ENCODE measurements around the gene MAL.

DNA sequence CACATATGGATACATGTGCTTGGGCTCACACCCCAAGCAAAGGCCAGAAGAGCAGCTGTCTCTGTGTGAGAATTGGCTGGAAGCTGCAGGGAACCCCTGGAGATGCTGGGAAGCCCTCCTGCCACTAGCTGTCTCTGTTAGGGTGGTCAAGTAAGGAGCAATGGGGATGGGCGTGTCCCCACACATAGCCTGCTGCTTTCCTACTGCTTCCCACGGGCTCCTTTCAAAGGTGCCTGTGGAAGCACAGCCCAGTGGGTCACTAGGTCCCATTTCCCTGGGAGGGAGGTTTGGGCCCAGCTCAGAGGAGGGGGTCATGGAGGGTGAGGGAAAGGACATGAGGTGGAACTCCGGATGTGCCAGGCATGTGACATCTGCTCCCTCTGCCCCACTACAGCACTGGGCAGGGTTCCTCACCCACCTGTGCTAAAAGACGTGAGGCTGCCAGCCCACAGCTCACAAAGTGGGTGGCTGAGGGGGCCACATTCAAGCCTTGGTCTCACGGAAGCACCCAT is 24.4 kb upstream of the MAL start:
- TF ChIP-seq BRCA1 (IDR thresholded peaks at IDR 0.05; ENCODE audit: low read depth, low read length) (no peak), CTCF (IDR thresholded peaks at IDR 0.05; ENCODE audit: control extremely low read depth in 1 of 3, insufficient read depth in 1 of 3, low read depth in 1 of 3, low read length in 3 of 3) (no peak), TBP (IDR thresholded peaks at IDR 0.05; ENCODE audit: low read depth, low read length) (no peak), EGR1 (IDR thresholded peaks at IDR 0.05; ENCODE audit: borderline replicate concordance, low read depth, low read length) (no peak), TAF1 (IDR thresholded peaks at IDR 0.05; ENCODE audit: low read depth, low read length) (no peak), MAX (IDR thresholded peaks at IDR 0.05) (no peak), SIN3A (conservative IDR thresholded peaks at IDR 0.05 in 1 of 2, IDR thresholded peaks at IDR 0.05 in 1 of 2; ENCODE audit: low read depth in 1 of 2, low read length in 2 of 2) (no peak), EZH2 (IDR thresholded peaks at IDR 0.05; ENCODE audit: low read depth, low read length, severe bottlenecking) (no peak), RFX5 (IDR thresholded peaks at IDR 0.05; ENCODE audit: borderline replicate concordance, low read depth, low read length) (no peak), CHD2 (IDR thresholded peaks at IDR 0.05; ENCODE audit: low read length) (no peak), JUND (IDR thresholded peaks at IDR 0.05; ENCODE audit: low read length) (no peak)
- TF ChIP-seq, protein P1, sequence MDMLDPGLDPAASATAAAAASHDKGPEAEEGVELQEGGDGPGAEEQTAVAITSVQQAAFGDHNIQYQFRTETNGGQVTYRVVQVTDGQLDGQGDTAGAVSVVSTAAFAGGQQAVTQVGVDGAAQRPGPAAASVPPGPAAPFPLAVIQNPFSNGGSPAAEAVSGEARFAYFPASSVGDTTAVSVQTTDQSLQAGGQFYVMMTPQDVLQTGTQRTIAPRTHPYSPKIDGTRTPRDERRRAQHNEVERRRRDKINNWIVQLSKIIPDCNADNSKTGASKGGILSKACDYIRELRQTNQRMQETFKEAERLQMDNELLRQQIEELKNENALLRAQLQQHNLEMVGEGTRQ (IDR thresholded peaks at IDR 0.05; ENCODE audit: low read length), result no peak
- TF ChIP-seq, protein P2, sequence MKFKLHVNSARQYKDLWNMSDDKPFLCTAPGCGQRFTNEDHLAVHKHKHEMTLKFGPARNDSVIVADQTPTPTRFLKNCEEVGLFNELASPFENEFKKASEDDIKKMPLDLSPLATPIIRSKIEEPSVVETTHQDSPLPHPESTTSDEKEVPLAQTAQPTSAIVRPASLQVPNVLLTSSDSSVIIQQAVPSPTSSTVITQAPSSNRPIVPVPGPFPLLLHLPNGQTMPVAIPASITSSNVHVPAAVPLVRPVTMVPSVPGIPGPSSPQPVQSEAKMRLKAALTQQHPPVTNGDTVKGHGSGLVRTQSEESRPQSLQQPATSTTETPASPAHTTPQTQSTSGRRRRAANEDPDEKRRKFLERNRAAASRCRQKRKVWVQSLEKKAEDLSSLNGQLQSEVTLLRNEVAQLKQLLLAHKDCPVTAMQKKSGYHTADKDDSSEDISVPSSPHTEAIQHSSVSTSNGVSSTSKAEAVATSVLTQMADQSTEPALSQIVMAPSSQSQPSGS (IDR thresholded peaks at IDR 0.05; ENCODE audit: low read length), result no peak

Measured in H1 (cell line).